ENCODE data around the gene ZNF689. TPM values are rescaled to one million over a fixed set of nuclear protein-coding genes. Genes with fewer than 3 reads are reported as not detected.
"Not testable (repeated sequence)": the region's sequence is repeated elsewhere in the genome, so short reads cannot be mapped to it uniquely, and the experiment has no call there.

ZNF689 gene
- total RNA-seq, 1 experiment from 2014 or later = 10.3 TPM

- Histone ChIP-seq H3K27ac (ENCODE audit: low read depth, low read length) (no peak overlapping the region), H4K20me1 (ENCODE audit: insufficient read depth) (no peaks in the 10 kb centered on the region), H3K36me3 (ENCODE audit: control insufficient read depth in 1 of 2, insufficient read depth in 2 of 2, low read length in 2 of 2) (no peaks in the 10 kb centered on the region), H3K4me3 (replicated peaks in 1 of 2; ENCODE audit: low read depth in 1 of 2, low read length in 2 of 2) (no peak overlapping the region), H3K9me3 (ENCODE audit: control insufficient read depth in 1 of 2, insufficient read depth in 1 of 2, low read depth in 1 of 2, low read length in 2 of 2) (no peaks in the 10 kb centered on the region), H3K9ac (ENCODE audit: low read length) (no peak overlapping the region), H3K9me2 (ENCODE audit: insufficient read depth) (no peaks in the 10 kb centered on the region), H3K27me3 (ENCODE audit: insufficient read depth, low read length) (no peaks in the 10 kb centered on the region), H3K4me1 (ENCODE audit: control insufficient read depth in 1 of 2, insufficient read depth in 2 of 2, low read length in 2 of 2) (no peaks in the 10 kb centered on the region), H2AFZ (ENCODE audit: low read depth, low read length, poor library complexity, severe bottlenecking) (no peak overlapping the region), H3K4me2 (ENCODE audit: low read length) (no peak overlapping the region), H3K79me2 (ENCODE audit: insufficient read depth, low read length) (no peaks in the 10 kb centered on the region)
- ChIA-PET POLR2A (interaction anchor here (0.9 kb wide), 1 partner anchor 18 kb away, joined by 4 read pairs; no protein-coding TSS in a partner anchor), RAD21 (ENCODE audit: low non-redundant PET in 1 of 2, low total read pairs in 2 of 2, uncharacterized antibody in 2 of 2, unreplicated experiment in 2 of 2) (interaction anchor here in 1 of 2 experiments (0.7 kb wide), 1 partner anchor 150 kb away, joined by 3 read pairs; no protein-coding TSS in a partner anchor), CTCF (interaction anchor here (1.6 kb wide), 1 partner anchor 163 kb away, joined by 7 read pairs; the partner anchor contains the start of gene DCTPP1)
- BruUV-seq (replicated peaks) = no TSS peak
- DNase-seq (ENCODE audit: low read depth, low spot score) (no peak), ATAC-seq (no peak)
- no peak for TF ChIP-seq ATF3 (IDR thresholded peaks at IDR 0.05)
- no peak for TF ChIP-seq EGR1 (IDR thresholded peaks at IDR 0.05; ENCODE audit: low read depth)
- TF ChIP-seq TCF7L2 (IDR thresholded peaks at IDR 0.05; ENCODE audit: borderline replicate concordance, extremely low read depth, insufficient read depth, insufficient read length) = no peak
- TF ChIP-seq JUND (IDR thresholded peaks at IDR 0.05) = no peak
- TF ChIP-seq EZH2 (IDR thresholded peaks at IDR 0.05) = no peak
- TF ChIP-seq MAX (IDR thresholded peaks at IDR 0.05) = no peak
- no peak for TF ChIP-seq SP1 (IDR thresholded peaks at IDR 0.05; ENCODE audit: low read depth)
- no peak for TF ChIP-seq CBX3 (IDR thresholded peaks at IDR 0.05; ENCODE audit: low read depth)
- TF ChIP-seq SIN3A (IDR thresholded peaks at IDR 0.05; ENCODE audit: low read depth) = no peak
- TF ChIP-seq POLR2A (IDR thresholded peaks at IDR 0.05; ENCODE audit: borderline replicate concordance, extremely low read depth, insufficient read depth, insufficient read length) = no peak
- TF ChIP-seq ELF1 (IDR thresholded peaks at IDR 0.05; ENCODE audit: borderline replicate concordance, low read depth) = no peak
- no peak for TF ChIP-seq YY1 (IDR thresholded peaks at IDR 0.05; ENCODE audit: extremely low read depth, insufficient replicate concordance, low read depth, low read length)
- no peak for TF ChIP-seq RAD21 (IDR thresholded peaks at IDR 0.05; ENCODE audit: low read depth)
- TF ChIP-seq FOSL1 (IDR thresholded peaks at IDR 0.05; ENCODE audit: low read depth) = no peak
- no peak for TF ChIP-seq EZH2phosphoT487 (IDR thresholded peaks at IDR 0.05; ENCODE audit: borderline replicate concordance)
- intact Hi-C loops (cut with micrococcal nuclease) = no loop called here
Observed at GRCh38 chr16:30592871-30593270, 17.3 kb downstream of the ZNF689 start.

GRCh38 chr16:30590869-30591268 lies 19.3 kb downstream of the ZNF689 start:
- H3K27ac ChIP-seq (ENCODE audit: low read depth, low read length); CTCF ChIA-PET; H3K4me1 ChIP-seq (ENCODE audit: control insufficient read depth in 1 of 2, insufficient read depth in 2 of 2, low read length in 2 of 2); POLR2A ChIA-PET; H3K4me3 ChIP-seq (replicated peaks in 1 of 2; ENCODE audit: low read depth in 1 of 2, low read length in 2 of 2); H3K9me3 ChIP-seq (ENCODE audit: control insufficient read depth in 1 of 2, insufficient read depth in 1 of 2, low read depth in 1 of 2, low read length in 2 of 2); intact Hi-C loops (cut with micrococcal nuclease); H3K9me2 ChIP-seq (ENCODE audit: insufficient read depth); H3K27me3 ChIP-seq (ENCODE audit: insufficient read depth, low read length); H3K79me2 ChIP-seq (ENCODE audit: insufficient read depth, low read length); H3K4me2 ChIP-seq (ENCODE audit: low read length); RAD21 ChIA-PET (ENCODE audit: low non-redundant PET in 1 of 2, low total read pairs in 2 of 2, uncharacterized antibody in 2 of 2, unreplicated experiment in 2 of 2); DNase-seq (ENCODE audit: low read depth, low spot score); ATAC-seq; H2AFZ ChIP-seq (ENCODE audit: low read depth, low read length, poor library complexity, severe bottlenecking); H4K20me1 ChIP-seq (ENCODE audit: insufficient read depth); BruUV-seq (replicated peaks); H3K36me3 ChIP-seq (ENCODE audit: control insufficient read depth in 1 of 2, insufficient read depth in 2 of 2, low read length in 2 of 2); H3K9ac ChIP-seq (ENCODE audit: low read length): not testable (repeated sequence)

GRCh38 chr16:30589582-30589981 lies 20.6 kb downstream of the ZNF689 start:
- H3K27ac ChIP-seq (ENCODE audit: low read depth, low read length); RAD21 ChIA-PET (ENCODE audit: low non-redundant PET in 1 of 2, low total read pairs in 2 of 2, uncharacterized antibody in 2 of 2, unreplicated experiment in 2 of 2); ATAC-seq: not testable (repeated sequence)

More at GRCh38 chr16:30589582-30589981, 20.6 kb downstream of the ZNF689 start:
- DNase-seq (ENCODE audit: low read depth, low spot score); BruUV-seq (replicated peaks); H3K9me3 ChIP-seq (ENCODE audit: control insufficient read depth in 1 of 2, insufficient read depth in 1 of 2, low read depth in 1 of 2, low read length in 2 of 2); CTCF ChIA-PET; H3K4me1 ChIP-seq (ENCODE audit: control insufficient read depth in 1 of 2, insufficient read depth in 2 of 2, low read length in 2 of 2); POLR2A ChIA-PET; H3K9me2 ChIP-seq (ENCODE audit: insufficient read depth); H3K27me3 ChIP-seq (ENCODE audit: insufficient read depth, low read length); H3K79me2 ChIP-seq (ENCODE audit: insufficient read depth, low read length); H3K36me3 ChIP-seq (ENCODE audit: control insufficient read depth in 1 of 2, insufficient read depth in 2 of 2, low read length in 2 of 2); H3K9ac ChIP-seq (ENCODE audit: low read length); H3K4me3 ChIP-seq (replicated peaks in 1 of 2; ENCODE audit: low read depth in 1 of 2, low read length in 2 of 2); H2AFZ ChIP-seq (ENCODE audit: low read depth, low read length, poor library complexity, severe bottlenecking); H4K20me1 ChIP-seq (ENCODE audit: insufficient read depth); H3K4me2 ChIP-seq (ENCODE audit: low read length); intact Hi-C loops (cut with micrococcal nuclease): not testable (repeated sequence)
